DMS153 (cell line): ENCODE measurements around the gene SIRT2.

Experiments
- DNase-seq: peaks from one replicate; lab custom pipeline; 2025; lab: John Stamatoyannopoulos, UW

SIRT2 gene

GRCh38 chr19:38920602-38921419 lies 21.4 kb upstream of the SIRT2 start:
- DNase-seq: no peak

GRCh38 chr19:38919837-38920601 lies 20.6 kb upstream of the SIRT2 start:
- DNase-seq: no peak

GRCh38 chr19:38918526-38918925 lies 19.1 kb upstream of the SIRT2 start:
- no peak for DNase-seq

- DNase-seq: peak; percentile 25
Measured at GRCh38 chr19:38917921-38918491, 18.6 kb upstream of the SIRT2 start.

GRCh38 chr19:38917516-38917915 lies 18.1 kb upstream of the SIRT2 start:
- no peak for DNase-seq

GRCh38 chr19:38915329-38916321 lies 16.2 kb upstream of the SIRT2 start:
- DNase-seq: no peak

GRCh38 chr19:38913958-38914357 lies 14.5 kb upstream of the SIRT2 start:
- no peak for DNase-seq

GRCh38 chr19:38912600-38913514 lies 13.4 kb upstream of the SIRT2 start:
- no peak for DNase-seq

- DNase-seq: no peak
Measured at GRCh38 chr19:38911388-38912001, 12.1 kb upstream of the SIRT2 start.

- no peak for DNase-seq
Measured at GRCh38 chr19:38910488-38910887, 11.1 kb upstream of the SIRT2 start.

GRCh38 chr19:38908911-38909310 lies 9.5 kb upstream of the SIRT2 start:
- DNase-seq: no peak

- no peak for DNase-seq
Measured at GRCh38 chr19:38907670-38908069, 8.3 kb upstream of the SIRT2 start.

- DNase-seq: no peak
Measured at GRCh38 chr19:38907227-38907626, 7.8 kb upstream of the SIRT2 start.

GRCh38 chr19:38905620-38906019 lies 6.2 kb upstream of the SIRT2 start:
- no peak for DNase-seq

- no peak for DNase-seq
Measured at GRCh38 chr19:38904581-38905539, 5.4 kb upstream of the SIRT2 start.

GRCh38 chr19:38901683-38902082 lies 2.3 kb upstream of the SIRT2 start:
- DNase-seq: no peak

- DNase-seq: no peak
Measured at GRCh38 chr19:38900743-38901190, 1.3 kb upstream of the SIRT2 start.

- DNase-seq: no peak
Measured at GRCh38 chr19:38900202-38900629, 798 bp upstream of the SIRT2 start.
